OCI-LY7 (cell line): ENCODE results near the gene SHROOM3. TPM values are rescaled to one million over a fixed set of nuclear protein-coding genes. Genes with fewer than 3 reads are reported as not detected.

Experiments used
- BruUV-seq: library from RNA; stranded (reverse); fragments of 400-500 nt; replicated peaks from 2 replicates; lab custom pipeline; 2021; lab: Mats Ljungman, UMichigan
- CTCF ChIA-PET: fragments of 300-600 bp; sonication (Branson Sonifier 250); formaldehyde crosslinking; loops from one replicate; lab custom pipeline; 2022; ENCODE audit warnings: antibody characterized with exemption; ENCODE audit not compliant: unreplicated experiment; lab: Charles Lee
- POLR2A ChIA-PET: fragments of 300-600 bp; sonication (Branson Sonifier 250); formaldehyde crosslinking; loops from one replicate; lab custom pipeline; 2022; ENCODE audit warnings: antibody characterized with exemption; lab: Charles Lee
- DNase-seq: peaks from one replicate; pipeline ENCODE4 v3.0.0-alpha.2; 2015; ENCODE audit warnings: low spot score
- H2AFZ ChIP-seq: fragments of 200-600 bp; sonication (generic), shearing (Covaris generic); 2 replicates; pipeline ENCODE4 v1.6.1; 2014; ENCODE audit warnings: mild to moderate bottlenecking, antibody characterized with exemption, low read length, moderate library complexity
- H3K27ac ChIP-seq: fragments of 200-600 bp; sonication (generic); 2 replicates; pipeline ENCODE4 v1.5.1; 2014; ENCODE audit warnings: mixed run types, low read depth, mild to moderate bottlenecking, moderate library complexity, low read length, inconsistent platforms; ENCODE audit not compliant: poor library complexity, severe bottlenecking
- H3K36me3 ChIP-seq: fragments of 200-600 bp; sonication (generic); 2 replicates; pipeline ENCODE4 v1.6.1; 2014; ENCODE audit warnings: mild to moderate bottlenecking, antibody characterized with exemption, low read length, moderate library complexity, mixed read lengths; ENCODE audit not compliant: insufficient read depth
- H3K4me1 ChIP-seq: fragments of 200-600 bp; sonication (generic); 2 replicates; pipeline ENCODE4 v1.5.1; 2014; ENCODE audit warnings: mild to moderate bottlenecking, low read length; ENCODE audit not compliant: insufficient read depth, poor library complexity, severe bottlenecking
- H3K4me2 ChIP-seq: fragments of 200-600 bp; sonication (generic); 2 replicates; pipeline ENCODE4 v1.6.1; 2014; ENCODE audit warnings: mild to moderate bottlenecking, low read length
- H3K4me3 ChIP-seq: fragments of 200-600 bp; sonication (generic); 2 replicates; pipeline ENCODE4 v1.5.1; 2014; ENCODE audit warnings: mild to moderate bottlenecking, low read depth, low read length; ENCODE audit not compliant: poor library complexity, severe bottlenecking
- H3K79me2 ChIP-seq: fragments of 200-600 bp; sonication (generic); 2 replicates; pipeline ENCODE4 v1.6.1; 2016; ENCODE audit warnings: low read depth, mild to moderate bottlenecking, low read length, moderate library complexity, mixed read lengths; ENCODE audit not compliant: insufficient read depth
- H3K9me2 ChIP-seq: fragments of 200-600 bp; sonication (generic); 2 replicates; pipeline ENCODE4 v1.6.1; 2016; ENCODE audit warnings: mild to moderate bottlenecking, low read length, mixed read lengths; ENCODE audit not compliant: insufficient read depth
- H3K9me3 ChIP-seq: fragments of 200-600 bp; sonication (generic); 2 replicates; pipeline ENCODE4 v1.6.1; 2014; ENCODE audit warnings: mild to moderate bottlenecking, mixed run types, low read length, mixed read lengths
- H4K20me1 ChIP-seq: fragments of 200-600 bp; sonication (generic); 2 replicates; pipeline ENCODE4 v1.6.1; 2014; ENCODE audit warnings: mild to moderate bottlenecking, antibody characterized with exemption, low read length, moderate library complexity, mixed read lengths; ENCODE audit not compliant: insufficient read depth
- EZH2phosphoT487 ChIP-seq: fragments of 200-600 bp; sonication (generic); IDR thresholded peaks from 2 replicates; pipeline ENCODE4 v1.6.1; 2018; ENCODE audit warnings: low read depth, borderline replicate concordance, mild to moderate bottlenecking, mixed run types, antibody characterized with exemption, low read length, moderate library complexity, mixed read lengths
- intact Hi-C: fragments of 100-400 bp; cut with micrococcal nuclease; formaldehyde crosslinking; loops from one replicate; pipeline ENCODE4 v1.10.0; 2022; ENCODE audit not compliant: unreplicated experiment
- total RNA-seq, 2 experiments: library from RNA; depleted of rRNA in 1 of 2; stranded (reverse); fragments of >200 nt in 1 of 2; shearing (Covaris generic) in 1 of 2; gene quantifications; 2 replicates each; pipeline ENCODE4 v1.2.3, GENCODE V29; 2014 to 2022
- TF ChIP-seq, protein P1 (sequence below): fragments of 200-600 bp; sonication (generic); conservative IDR thresholded peaks from 2 replicates; pipeline ENCODE4 v1.5.1; 2014; ENCODE audit warnings: mild to moderate bottlenecking, antibody characterized with exemption, low read length, moderate library complexity, mixed read lengths

The SHROOM3 gene
- total RNA-seq, 2 experiments from 2014 or later, result not detected

GRCh38 chr4:76532805-76533204 is 97.8 kb downstream of the SHROOM3 start:
- H4K20me1 ChIP-seq, result no peaks in the 10 kb centered on the region
- no peaks in the 10 kb centered on the region for H3K4me1 ChIP-seq
- POLR2A ChIA-PET, result interaction anchor here (1.6 kb wide), 1 partner anchor 88 kb away, joined by 3 read pairs; no protein-coding TSS in a partner anchor

DNA sequence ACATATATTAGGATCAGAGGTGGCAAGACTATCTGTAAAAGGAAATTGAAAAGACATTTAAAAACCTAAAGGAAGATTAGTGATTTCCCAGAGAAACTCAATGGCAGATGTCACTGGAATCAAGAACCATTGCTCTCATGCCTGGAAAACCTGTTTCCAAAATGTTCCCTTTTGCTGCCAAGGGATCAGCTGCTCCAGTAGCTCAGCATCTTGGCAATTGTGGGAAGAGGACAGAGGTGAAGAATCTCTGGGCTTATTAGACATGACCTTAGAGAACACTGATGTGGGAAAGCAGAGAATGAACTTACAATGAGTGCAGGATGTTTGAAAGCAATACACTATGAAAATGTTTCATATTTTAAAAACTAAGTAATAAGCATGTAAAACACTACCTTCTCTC is 98.3 kb downstream of the SHROOM3 start:
- H3K36me3 ChIP-seq, result no peaks in the 10 kb centered on the region
- no peak for TF ChIP-seq EZH2phosphoT487
- ChIA-PET POLR2A (interaction anchor here (1.6 kb wide), 1 partner anchor 88 kb away, joined by 3 read pairs; no protein-coding TSS in a partner anchor), CTCF (no interaction called here)
- no peaks in the 10 kb centered on the region for H3K9me3 ChIP-seq
- H4K20me1 ChIP-seq, result no peaks in the 10 kb centered on the region
- no peak overlapping the region for H3K4me3 ChIP-seq
- H2AFZ ChIP-seq, result no peak overlapping the region
- no peak overlapping the region for H3K27ac ChIP-seq
- H3K9me2 ChIP-seq, result no peaks in the 10 kb centered on the region
- no peaks in the 10 kb centered on the region for H3K79me2 ChIP-seq
- H3K4me1 ChIP-seq, result no peaks in the 10 kb centered on the region
- intact Hi-C loops, result no loop called here
- no peak for DNase-seq
- BruUV-seq, result no TSS peak
- no peak overlapping the region for H3K4me2 ChIP-seq

More at GRCh38 chr4:76532805-76533204, 97.8 kb downstream of the SHROOM3 start:
- Histone ChIP-seq H2AFZ (no peak overlapping the region), H3K36me3 (no peaks in the 10 kb centered on the region), H3K9me2 (no peaks in the 10 kb centered on the region), H3K27ac (no peak overlapping the region), H3K79me2 (no peaks in the 10 kb centered on the region), H3K4me3 (no peak overlapping the region), H3K4me2 (no peak overlapping the region), H3K9me3 (no peaks in the 10 kb centered on the region)
- intact Hi-C loops, result no loop called here
- DNase-seq, result no peak
- CTCF ChIA-PET, result no interaction called here
- no peak for TF ChIP-seq EZH2phosphoT487
- TF ChIP-seq, protein P1, sequence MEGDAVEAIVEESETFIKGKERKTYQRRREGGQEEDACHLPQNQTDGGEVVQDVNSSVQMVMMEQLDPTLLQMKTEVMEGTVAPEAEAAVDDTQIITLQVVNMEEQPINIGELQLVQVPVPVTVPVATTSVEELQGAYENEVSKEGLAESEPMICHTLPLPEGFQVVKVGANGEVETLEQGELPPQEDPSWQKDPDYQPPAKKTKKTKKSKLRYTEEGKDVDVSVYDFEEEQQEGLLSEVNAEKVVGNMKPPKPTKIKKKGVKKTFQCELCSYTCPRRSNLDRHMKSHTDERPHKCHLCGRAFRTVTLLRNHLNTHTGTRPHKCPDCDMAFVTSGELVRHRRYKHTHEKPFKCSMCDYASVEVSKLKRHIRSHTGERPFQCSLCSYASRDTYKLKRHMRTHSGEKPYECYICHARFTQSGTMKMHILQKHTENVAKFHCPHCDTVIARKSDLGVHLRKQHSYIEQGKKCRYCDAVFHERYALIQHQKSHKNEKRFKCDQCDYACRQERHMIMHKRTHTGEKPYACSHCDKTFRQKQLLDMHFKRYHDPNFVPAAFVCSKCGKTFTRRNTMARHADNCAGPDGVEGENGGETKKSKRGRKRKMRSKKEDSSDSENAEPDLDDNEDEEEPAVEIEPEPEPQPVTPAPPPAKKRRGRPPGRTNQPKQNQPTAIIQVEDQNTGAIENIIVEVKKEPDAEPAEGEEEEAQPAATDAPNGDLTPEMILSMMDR, result no peak
- no TSS peak for BruUV-seq

GRCh38 chr4:76535603-76536372 is 100.8 kb downstream of the SHROOM3 start:
- Histone ChIP-seq H3K36me3 (no peaks in the 10 kb centered on the region), H3K79me2 (no peaks in the 10 kb centered on the region), H4K20me1 (no peaks in the 10 kb centered on the region), H3K9me3 (no peaks in the 10 kb centered on the region), H3K4me3 (no peak overlapping the region), H3K4me1 (no peaks in the 10 kb centered on the region), H3K4me2 (no peak overlapping the region), H2AFZ (no peak overlapping the region), H3K27ac (no peak overlapping the region), H3K9me2 (no peaks in the 10 kb centered on the region)
- no TSS peak for BruUV-seq
- intact Hi-C loops, result no loop called here
- POLR2A ChIA-PET, result no interaction called here
- no peak for DNase-seq
- no peak for TF ChIP-seq EZH2phosphoT487
- TF ChIP-seq, protein P1, result no peak
- CTCF ChIA-PET, result no interaction called here
